SU-DHL-6 (cell line): ENCODE measurements around the gene FOXO3.

Source experiments
- EZH2phosphoT487 ChIP-seq: fragments of 200-600 bp; sonication (generic), shearing (Covaris generic); conservative IDR thresholded peaks from 2 replicates; pipeline ENCODE4 v1.6.1; 2018; ENCODE audit warnings: mild to moderate bottlenecking, antibody characterized with exemption, low read length, moderate library complexity, mixed read lengths
- TF ChIP-seq, protein P1 (sequence below): fragments of 200-600 bp; sonication (generic); IDR thresholded peaks from one replicate; pipeline ENCODE4 v1.5.1; 2017; ENCODE audit warnings: antibody characterized with exemption, mild to moderate bottlenecking, low read length, moderate library complexity; ENCODE audit not compliant: insufficient read depth, poor library complexity, severe bottlenecking

GRCh38 chr6:108576709-108577108, 16.0 kb downstream of the FOXO3 start:
- TF ChIP-seq, protein P1, sequence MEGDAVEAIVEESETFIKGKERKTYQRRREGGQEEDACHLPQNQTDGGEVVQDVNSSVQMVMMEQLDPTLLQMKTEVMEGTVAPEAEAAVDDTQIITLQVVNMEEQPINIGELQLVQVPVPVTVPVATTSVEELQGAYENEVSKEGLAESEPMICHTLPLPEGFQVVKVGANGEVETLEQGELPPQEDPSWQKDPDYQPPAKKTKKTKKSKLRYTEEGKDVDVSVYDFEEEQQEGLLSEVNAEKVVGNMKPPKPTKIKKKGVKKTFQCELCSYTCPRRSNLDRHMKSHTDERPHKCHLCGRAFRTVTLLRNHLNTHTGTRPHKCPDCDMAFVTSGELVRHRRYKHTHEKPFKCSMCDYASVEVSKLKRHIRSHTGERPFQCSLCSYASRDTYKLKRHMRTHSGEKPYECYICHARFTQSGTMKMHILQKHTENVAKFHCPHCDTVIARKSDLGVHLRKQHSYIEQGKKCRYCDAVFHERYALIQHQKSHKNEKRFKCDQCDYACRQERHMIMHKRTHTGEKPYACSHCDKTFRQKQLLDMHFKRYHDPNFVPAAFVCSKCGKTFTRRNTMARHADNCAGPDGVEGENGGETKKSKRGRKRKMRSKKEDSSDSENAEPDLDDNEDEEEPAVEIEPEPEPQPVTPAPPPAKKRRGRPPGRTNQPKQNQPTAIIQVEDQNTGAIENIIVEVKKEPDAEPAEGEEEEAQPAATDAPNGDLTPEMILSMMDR: no peak
- TF ChIP-seq EZH2phosphoT487: no peak
